K562 (cell line): ENCODE results near the gene ELK4. TPM values are rescaled to one million over a fixed set of nuclear protein-coding genes. Genes with fewer than 3 reads are reported as not detected.

Experiments
- ARID4B ChIP-seq: sonication (generic); formaldehyde crosslinking; IDR thresholded peaks from 2 replicates; pipeline ENCODE4 v1.8.0; 2022; ENCODE audit warnings: mild to moderate bottlenecking, missing genetic modification reagents
- ATF4 ChIP-seq: fragments of 450-650 bp; formaldehyde crosslinking; IDR thresholded peaks from 2 replicates; pipeline ENCODE4 v1.4.0; 2022; ENCODE audit warnings: mild to moderate bottlenecking, moderate library complexity
- CCNT2 ChIP-seq: IDR thresholded peaks from 2 replicates; pipeline ENCODE4 v1.6.1; 2011; ENCODE audit warnings: borderline replicate concordance, low read depth, mild to moderate bottlenecking, moderate library complexity, mixed read lengths, low read length; ENCODE audit not compliant: insufficient read length; ENCODE audit errors: extremely low read depth
- E2F6 ChIP-seq, 2 experiments: IDR thresholded peaks; 2 replicates each; pipeline ENCODE4 v1.6.1; 2011; ENCODE audit warnings: borderline replicate concordance in 1 of 2, control low read depth in 1 of 2, low read depth in 1 of 2, low read length in 1 of 2, mild to moderate bottlenecking in 1 of 2, mixed read lengths in 1 of 2, moderate library complexity in 1 of 2; ENCODE audit not compliant: insufficient read depth in 1 of 2, insufficient read length in 1 of 2, poor library complexity in 1 of 2, severe bottlenecking in 1 of 2; ENCODE audit errors: extremely low read depth in 1 of 2
- HDAC8 ChIP-seq: fragments of 450-650 bp; IDR thresholded peaks from 2 replicates; pipeline ENCODE4 v1.6.1; 2016; ENCODE audit warnings: mild to moderate bottlenecking, missing genetic modification characterization, moderate library complexity, missing compliant biosample characterization
- HLTF ChIP-seq: fragments of 450-650 bp; IDR thresholded peaks from 2 replicates; pipeline ENCODE4 v1.6.1; 2016
- KDM5B ChIP-seq: fragments of 200-600 bp; sonication (generic); IDR thresholded peaks from 2 replicates; pipeline ENCODE4 v1.6.1; 2012; ENCODE audit warnings: low read depth, mild to moderate bottlenecking, moderate library complexity, low read length, control low read depth, inconsistent platforms; ENCODE audit not compliant: insufficient replicate concordance
- NR3C1 ChIP-seq: sonication (generic); formaldehyde crosslinking; IDR thresholded peaks from 2 replicates; pipeline ENCODE4 v1.8.1; 2022; ENCODE audit warnings: missing genetic modification reagents
- RBFOX2 ChIP-seq: fragments of 200-400 bp; formaldehyde crosslinking; IDR thresholded peaks from 2 replicates; pipeline ENCODE4 v1.6.1; 2017; ENCODE audit warnings: low read depth, mild to moderate bottlenecking, low read length, moderate library complexity
- RBM25 ChIP-seq: fragments of 200-400 bp; formaldehyde crosslinking; IDR thresholded peaks from 2 replicates; pipeline ENCODE4 v1.6.1; 2018; ENCODE audit warnings: low read length, low read depth, moderate library complexity; ENCODE audit not compliant: severe bottlenecking
- RFX5 ChIP-seq: IDR thresholded peaks from 2 replicates; pipeline ENCODE4 v1.6.1; 2011; ENCODE audit warnings: low read depth, mild to moderate bottlenecking, improper control_type of control experiment, low read length
- SRF ChIP-seq, 2 experiments: fragments of 250-450, 450-650 bp in 1 of 2; sonication (Bioruptor Pico) in 1 of 2; sonication (generic) in 1 of 2; formaldehyde crosslinking; IDR thresholded peaks; 2 replicates each; pipeline versions ENCODE4 v1.5.0 to v1.5.1; 2020 to 2022; ENCODE audit warnings: mild to moderate bottlenecking in 1 of 2, missing genetic modification reagents in 1 of 2
- XRCC4 ChIP-seq: IDR thresholded peaks from one replicate; pipeline ENCODE4 v1.6.1; 2011; ENCODE audit not compliant: insufficient read depth, insufficient read length; ENCODE audit errors: extremely low read depth
- ZNF431 ChIP-seq: sonication (generic); formaldehyde crosslinking; IDR thresholded peaks from 2 replicates; pipeline ENCODE4 v1.8.0; 2022; ENCODE audit warnings: mild to moderate bottlenecking, missing genetic modification reagents
- ZNF740 ChIP-seq, 3 experiments: fragments of 200-800 bp in 1 of 3; sonication (Bioruptor generic) in 1 of 3; sonication (generic) in 1 of 3; formaldehyde crosslinking in 1 of 3; IDR thresholded peaks; 2 replicates each; pipeline versions ENCODE4 v1.6.1 to v1.8.0; 2016 to 2022; ENCODE audit warnings: mild to moderate bottlenecking in 2 of 3, missing compliant biosample characterization in 2 of 3, missing genetic modification characterization in 2 of 3, missing genetic modification reagents in 1 of 3
- polyA plus RNA-seq, 8 experiments: library from polyadenylated mRNA; depleted of rRNA in 4 of 8; stranded (reverse) in 5 of 8; unstranded in 3 of 8; fragments of >200 nt; fragmentation: Nextera tagmentation in 2 of 8; fragmentation: Illumina TruSeq in 1 of 8; extraction: Ambion mirVana in 2 of 8; extraction: Trizol in 1 of 8; gene quantifications; 2 replicates each; pipeline versions ENCODE4 v1.2.1 to v1.2.3, GENCODE V29; 2011 to 2014; ENCODE audit warnings: inconsistent platforms in 1 of 8, missing spikeins in 1 of 8
- total RNA-seq, 7 experiments: library from RNA; depleted of rRNA in 6 of 7; stranded (reverse); fragments of >200 nt in 6 of 7; fragmentation: Illumina TruSeq in 2 of 7; extraction: Trizol in 2 of 7; gene quantifications; 2 replicates each; pipeline versions ENCODE4 v1.2.1 to v1.2.3, GENCODE V29; 2011 to 2021; ENCODE audit warnings: low replicate concordance in 1 of 7

Gene ELK4
- total and polyA plus RNA-seq, 9 of the 15 experiments (the other 6 are each of a cell fraction or from before 2014, with no cell fraction given): 2.0 to 21.7 (median 9.2) TPM

- no peak for TF ChIP-seq SRF (CRISPR knock-in tag; IDR thresholded peaks at IDR 0.05)
- TF ChIP-seq NR3C1 (CRISPR knock-in tag): peak; percentile 38; the same call in 1 of the 2 replicates
- TF ChIP-seq HDAC8: 0 out of 2 replicates have a peak, but pooled peaks have one; percentile 35
- peak; percentile 59 for TF ChIP-seq CCNT2
- peak; percentile 46 to 54 for TF ChIP-seq E2F6 (IDR thresholded peaks at IDR 0.05; ENCODE audit: borderline replicate concordance in 1 of 2, extremely low read depth in 1 of 2, insufficient read depth in 1 of 2, insufficient read length in 1 of 2, low read depth in 1 of 2, low read length in 1 of 2, poor library complexity in 1 of 2, severe bottlenecking in 1 of 2)
- TF ChIP-seq RBFOX2: peak; percentile 56
- TF ChIP-seq XRCC4: no peak
- TF ChIP-seq ARID4B (CRISPR knock-in tag): peak; percentile 82
- TF ChIP-seq ATF4: no peak
- TF ChIP-seq RBM25: peak; percentile 6
- no peak for TF ChIP-seq ZNF431 (CRISPR knock-in tag)
- no peak for TF ChIP-seq RFX5
- TF ChIP-seq KDM5B: peak; percentile 11
- TF ChIP-seq ZNF740 (CRISPR knock-in tag; IDR thresholded peaks at IDR 0.05): peak; percentile 82
- TF ChIP-seq ZNF740 (tag; IDR thresholded peaks at IDR 0.05): peak in 1 of 2 experiments; percentile 80; a peak in 2 of 4 replicates
- TF ChIP-seq HLTF: no peak
These were observed 48.5 kb upstream of the ELK4 start, which contains the start of gene SLC45A3 (continued) for GRCh38 chr1:205680073-205680851.
